Neuronal stem cell (in vitro differentiated cells): ENCODE results near the gene SNAPC1.

Experiments used
- DNase-seq: peaks from one replicate; pipeline ENCODE4 v3.0.0-alpha.2; 2013; ENCODE audit warnings: low spot score
- H2AFZ ChIP-seq: one replicate; pipeline ENCODE4 v1.6.1; 2013; ENCODE audit warnings: mild to moderate bottlenecking, low read length, inconsistent platforms
- H2AK5ac ChIP-seq: 2 replicates; pipeline ENCODE4 v1.6.1; 2013; ENCODE audit warnings: low read depth, mild to moderate bottlenecking, inconsistent platforms, low read length, moderate library complexity, mixed read lengths
- H2BK120ac ChIP-seq: 2 replicates; pipeline ENCODE4 v1.6.1; 2013; ENCODE audit warnings: low read depth, mild to moderate bottlenecking, inconsistent platforms, low read length, moderate library complexity, mixed read lengths
- H2BK12ac ChIP-seq: one replicate; pipeline ENCODE4 v1.6.1; 2013; ENCODE audit warnings: low read length, inconsistent platforms
- H2BK15ac ChIP-seq: 2 replicates; pipeline ENCODE4 v1.6.1; 2013; ENCODE audit warnings: mild to moderate bottlenecking, low read length, inconsistent platforms, mixed read lengths
- H2BK5ac ChIP-seq: one replicate; pipeline ENCODE4 v1.6.1; 2013; ENCODE audit warnings: inconsistent platforms, mild to moderate bottlenecking, low read length, moderate library complexity
- H3K14ac ChIP-seq: one replicate; pipeline ENCODE4 v1.6.1; 2013; ENCODE audit warnings: low read length, inconsistent platforms
- H3K18ac ChIP-seq: 2 replicates; pipeline ENCODE4 v1.6.1; 2013; ENCODE audit warnings: low read length, inconsistent platforms
- H3K23ac ChIP-seq: 2 replicates; pipeline ENCODE4 v1.6.1; 2013; ENCODE audit warnings: low read depth, mild to moderate bottlenecking, mixed read lengths, low read length, inconsistent platforms; ENCODE audit not compliant: poor library complexity
- H3K27ac ChIP-seq: replicated peaks from 3 replicates; pipeline ENCODE4 v1.5.1; 2013; ENCODE audit warnings: low read length, inconsistent platforms
- H3K27me3 ChIP-seq, 3 experiments: 2 replicates each; pipeline ENCODE4 v1.6.1; 2013; ENCODE audit warnings: low read length in 3 of 3, mild to moderate bottlenecking in 2 of 3, inconsistent platforms in 1 of 3, low read depth in 1 of 3, mixed read lengths in 1 of 3, moderate library complexity in 1 of 3; ENCODE audit not compliant: control insufficient read depth in 3 of 3, insufficient read depth in 3 of 3
- H3K36me3 ChIP-seq, 2 donors: replicated peaks in 1 of 2; 2 replicates each; pipeline ENCODE4 v1.6.1; 2013; ENCODE audit warnings: low read length in 2 of 2; ENCODE audit not compliant: control insufficient read depth in 2 of 2, insufficient read depth in 2 of 2
- H3K4ac ChIP-seq: 2 replicates; pipeline ENCODE4 v1.6.1; 2013; ENCODE audit warnings: inconsistent platforms, mild to moderate bottlenecking, low read length, moderate library complexity
- H3K4me1 ChIP-seq, 2 donors: 1 replicate in 1 of 2; 2 replicates in 1 of 2; pipeline ENCODE4 v1.6.1; 2013; ENCODE audit warnings: low read length in 2 of 2, low read depth in 1 of 2; ENCODE audit not compliant: control insufficient read depth in 2 of 2, insufficient read depth in 1 of 2
- H3K4me2 ChIP-seq: one replicate; pipeline ENCODE4 v1.6.1; 2013; ENCODE audit warnings: mild to moderate bottlenecking, low read length, inconsistent platforms; ENCODE audit not compliant: insufficient read depth, poor library complexity, severe bottlenecking
- H3K4me3 ChIP-seq, 2 donors: 2 replicates each; pipeline ENCODE4 v1.5.1; 2013; ENCODE audit warnings: low read length in 2 of 2, mild to moderate bottlenecking in 2 of 2, inconsistent platforms in 1 of 2, moderate library complexity in 1 of 2
- H3K79me1 ChIP-seq: one replicate; pipeline ENCODE4 v1.6.1; 2013; ENCODE audit warnings: low read depth, mild to moderate bottlenecking, inconsistent platforms, low read length, moderate library complexity
- H3K9ac ChIP-seq: one replicate; pipeline ENCODE4 v1.6.1; 2013; ENCODE audit warnings: mild to moderate bottlenecking, low read depth, low read length, inconsistent platforms; ENCODE audit not compliant: poor library complexity
- H3K9me3 ChIP-seq, 2 donors: replicated peaks in 1 of 2; 2 replicates each; pipeline versions ENCODE3 to v1.6.1; 2013; ENCODE audit warnings: low read length in 2 of 2, mild to moderate bottlenecking in 2 of 2, inconsistent platforms in 1 of 2, low read depth in 1 of 2, mixed read lengths in 1 of 2, moderate library complexity in 1 of 2; ENCODE audit not compliant: control insufficient read depth in 2 of 2, insufficient read depth in 1 of 2
- H4K8ac ChIP-seq: one replicate; pipeline ENCODE4 v1.6.1; 2013; ENCODE audit warnings: low read depth, mild to moderate bottlenecking, inconsistent platforms, low read length, moderate library complexity
- H4K91ac ChIP-seq: one replicate; pipeline ENCODE4 v1.6.1; 2013; ENCODE audit warnings: low read length, low read depth, mild to moderate bottlenecking, inconsistent platforms; ENCODE audit not compliant: poor library complexity
- WGBS, 2 donors: extraction: QIAGEN DNeasy Blood & Tissue Kit; methylation state at CpG; one replicate each; pipeline ENCODE4 v1.1.7; 2013; ENCODE audit warnings: missing lambda C conversion rate in 2 of 2, mixed read lengths in 1 of 2; ENCODE audit not compliant: insufficient read length in 2 of 2, insufficient replicate concordance in 1 of 2; ENCODE audit errors: extremely low coverage in 2 of 2; 5-methylcytosine and 5-hydroxymethylcytosine counted together

Gene SNAPC1

GRCh38 chr14:61719344-61720293 is 42.6 kb upstream of the SNAPC1 start:
- H3K4me1 ChIP-seq: peaks cover 0 to 5% of the 10 kb centered on the region in 2 donors
- H4K8ac ChIP-seq: no peak overlapping the region
- H3K9ac ChIP-seq: no peak overlapping the region
- H3K4me3 ChIP-seq: no peak overlapping the region
- no peak overlapping the region for H3K14ac ChIP-seq
- no peak overlapping the region for H2AFZ ChIP-seq
- H2BK120ac ChIP-seq: no peak overlapping the region
- no peak overlapping the region for H3K18ac ChIP-seq
- no peak for DNase-seq
- peaks cover 3% of the 10 kb centered on the region for H3K79me1 ChIP-seq
- H2BK12ac ChIP-seq: no peak overlapping the region
- WGBS, 2 donors: no CpG with 5 or more reads among the region's 5 CpGs
- H2BK15ac ChIP-seq: no peak overlapping the region
- no peak overlapping the region for H3K4me2 ChIP-seq
- H4K91ac ChIP-seq: no peak overlapping the region
- no peaks in the 10 kb centered on the region for H3K27me3 ChIP-seq
- no peak overlapping the region for H2BK5ac ChIP-seq
- H3K23ac ChIP-seq: no peak overlapping the region
- no peak overlapping the region for H3K4ac ChIP-seq
- no peak overlapping the region for H2AK5ac ChIP-seq
- no peaks in the 10 kb centered on the region for H3K9me3 ChIP-seq
- H3K27ac ChIP-seq: no peak overlapping the region
- H3K36me3 ChIP-seq: peaks cover 10 to 48% of the 10 kb centered on the region in 2 donors

DNA sequence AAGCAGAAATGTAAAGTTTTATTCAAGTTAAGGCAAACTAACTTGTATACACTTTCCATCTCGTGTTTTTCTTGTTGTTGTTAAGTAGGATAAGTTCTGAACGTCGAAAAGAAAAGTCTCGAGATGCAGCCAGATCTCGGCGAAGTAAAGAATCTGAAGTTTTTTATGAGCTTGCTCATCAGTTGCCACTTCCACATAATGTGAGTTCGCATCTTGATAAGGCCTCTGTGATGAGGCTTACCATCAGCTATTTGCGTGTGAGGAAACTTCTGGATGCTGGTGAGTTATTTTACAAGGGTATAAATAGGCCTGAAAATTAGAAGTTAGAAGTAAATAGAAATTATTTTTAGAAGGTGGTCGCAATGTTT is 41.9 kb upstream of the SNAPC1 start:
- peaks cover 3% of the 10 kb centered on the region for H3K79me1 ChIP-seq
- no peak overlapping the region for H3K9ac ChIP-seq
- H3K4me3 ChIP-seq: no peak overlapping the region
- peaks cover 0 to 5% of the 10 kb centered on the region in 2 donors for H3K4me1 ChIP-seq
- H3K23ac ChIP-seq: no peak overlapping the region
- no peak overlapping the region for H4K8ac ChIP-seq
- no peak overlapping the region for H3K18ac ChIP-seq
- no peak overlapping the region for H4K91ac ChIP-seq
- no peak for DNase-seq
- H2BK5ac ChIP-seq: no peak overlapping the region
- no peak overlapping the region for H3K14ac ChIP-seq
- H2BK15ac ChIP-seq: no peak overlapping the region
- no peak overlapping the region for H3K27ac ChIP-seq
- H3K4ac ChIP-seq: no peak overlapping the region
- H2AFZ ChIP-seq: no peak overlapping the region
- no peak overlapping the region for H2BK120ac ChIP-seq
- H3K9me3 ChIP-seq: no peaks in the 10 kb centered on the region
- no peaks in the 10 kb centered on the region for H3K27me3 ChIP-seq
- no peak overlapping the region for H2BK12ac ChIP-seq
- no peak overlapping the region for H2AK5ac ChIP-seq
- no peak overlapping the region for H3K4me2 ChIP-seq
- WGBS, 2 donors: 100% methylated on average over 1 of the region's 9 CpGs; no CpG with 5 or more reads in 1 of the 2 donors
- peaks cover 12 to 54% of the 10 kb centered on the region in 2 donors for H3K36me3 ChIP-seq

DNA sequence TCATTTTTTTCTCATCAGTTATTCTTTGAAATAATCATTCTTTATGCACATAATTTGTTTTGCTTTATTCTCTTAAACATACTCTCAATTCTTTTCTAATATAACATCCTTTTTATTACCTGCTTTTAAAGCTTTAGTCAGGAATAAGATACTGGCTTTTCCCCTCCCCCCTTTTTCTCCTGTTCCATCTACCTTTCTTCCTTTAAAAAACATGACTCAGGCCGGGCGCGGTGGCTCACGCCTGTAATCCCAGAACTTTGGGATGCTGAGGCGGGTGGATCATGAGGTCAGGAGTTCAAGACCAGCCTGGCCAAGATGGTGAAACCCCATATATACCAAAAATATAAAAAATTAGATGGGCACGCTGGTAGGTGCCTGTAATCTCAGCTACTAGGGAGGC is 41.5 kb upstream of the SNAPC1 start:
- H3K4me1 ChIP-seq: peaks cover 0 to 5% of the 10 kb centered on the region in 2 donors
- H2AFZ ChIP-seq: no peak overlapping the region
- no peak overlapping the region for H3K14ac ChIP-seq
- no peak overlapping the region for H2AK5ac ChIP-seq
- no peak overlapping the region for H2BK15ac ChIP-seq
- H2BK12ac ChIP-seq: no peak overlapping the region
- peaks cover 1% of the 10 kb centered on the region for H3K79me1 ChIP-seq
- H3K4me2 ChIP-seq: no peak overlapping the region
- H3K18ac ChIP-seq: no peak overlapping the region
- H3K36me3 ChIP-seq: peaks cover 12 to 59% of the 10 kb centered on the region in 2 donors
- no peak overlapping the region for H4K91ac ChIP-seq
- no peak overlapping the region for H3K27ac ChIP-seq
- no peaks in the 10 kb centered on the region for H3K9me3 ChIP-seq
- H3K9ac ChIP-seq: no peak overlapping the region
- no peak overlapping the region for H4K8ac ChIP-seq
- no peaks in the 10 kb centered on the region for H3K27me3 ChIP-seq
- WGBS, 2 donors: no CpG with 5 or more reads among the region's 6 CpGs
- DNase-seq: no peak
- H3K4me3 ChIP-seq: no peak overlapping the region
- no peak overlapping the region for H2BK5ac ChIP-seq
- no peak overlapping the region for H3K4ac ChIP-seq
- no peak overlapping the region for H2BK120ac ChIP-seq
- H3K23ac ChIP-seq: no peak overlapping the region

- Histone ChIP-seq H4K8ac (no peak overlapping the region), H3K4me2 (no peak overlapping the region), H3K9me3 (no peaks in the 10 kb centered on the region), H2BK12ac (no peak overlapping the region), H3K4me3 (no peak overlapping the region), H3K14ac (no peak overlapping the region), H2AK5ac (no peak overlapping the region), H3K27me3 (no peaks in the 10 kb centered on the region), H3K23ac (no peak overlapping the region), H2BK15ac (no peak overlapping the region), H3K79me1 (no peaks in the 10 kb centered on the region), H3K27ac (no peak overlapping the region), H3K9ac (no peak overlapping the region), H3K36me3 (peaks cover 23 to 93% of the 10 kb centered on the region in 2 donors), H3K4ac (no peak overlapping the region), H2AFZ (no peak overlapping the region), H2BK120ac (no peak overlapping the region), H3K4me1 (no peaks in the 10 kb centered on the region), H3K18ac (no peak overlapping the region), H4K91ac (no peak overlapping the region), H2BK5ac (no peak overlapping the region)
- DNase-seq: no peak
- 100% methylated on average over 1 of the region's 2 CpGs; no CpG with 5 or more reads in 1 of the 2 donors for WGBS, 2 donors
These were observed 38.1 kb upstream of the SNAPC1 start for GRCh38 chr14:61724133-61724532.
